ENCODE results near the gene PLA1A.
"Not testable (repeated sequence)": the region's sequence is repeated elsewhere in the genome, so short reads cannot be mapped to it uniquely, and the experiment has no call there.

PLA1A gene

GRCh38 chr3:119580067-119580760, 17.5 kb upstream of the PLA1A start:
- DNase-seq: peak; percentile 30

GRCh38 chr3:119582178-119582577, 15.5 kb upstream of the PLA1A start:
- peak; percentile 26 for DNase-seq

GRCh38 chr3:119585208-119585607, 12.5 kb upstream of the PLA1A start:
- DNase-seq: no peak

- no peak for DNase-seq
Measured at GRCh38 chr3:119585856-119586570, 11.7 kb upstream of the PLA1A start.

- DNase-seq: no peak
Measured at GRCh38 chr3:119586733-119587172, 10.9 kb upstream of the PLA1A start.

- DNase-seq: no peak
Measured at GRCh38 chr3:119588112-119588511, 9.6 kb upstream of the PLA1A start.

- DNase-seq: no peak
Measured at GRCh38 chr3:119589102-119589773, 8.4 kb upstream of the PLA1A start.

- no peak for DNase-seq
Measured at GRCh38 chr3:119590706-119591105, 7.0 kb upstream of the PLA1A start.

- DNase-seq: no peak
Measured at GRCh38 chr3:119592861-119593260, 4.8 kb upstream of the PLA1A start.

GRCh38 chr3:119594066-119594465, 3.6 kb upstream of the PLA1A start:
- DNase-seq: no peak

- not testable (repeated sequence) for DNase-seq
Measured at GRCh38 chr3:119594929-119595328, 2.8 kb upstream of the PLA1A start.

GRCh38 chr3:119595639-119596334, 1.9 kb upstream of the PLA1A start:
- DNase-seq: no peak

GRCh38 chr3:119596398-119596797, 1.3 kb upstream of the PLA1A start:
- no peak for DNase-seq

GRCh38 chr3:119598410-119599098, 869 bp downstream of the PLA1A start:
- no peak for DNase-seq

- DNase-seq: no peak
Measured at GRCh38 chr3:119599558-119600174, 2.0 kb downstream of the PLA1A start.

- peak; percentile 8 for DNase-seq
Measured at GRCh38 chr3:119600732-119601131, 3.0 kb downstream of the PLA1A start.

- no peak for DNase-seq
Measured at GRCh38 chr3:119601154-119601553, 3.5 kb downstream of the PLA1A start.

GRCh38 chr3:119602676-119603075, 5.0 kb downstream of the PLA1A start:
- no peak for DNase-seq

- DNase-seq: no peak
Measured at GRCh38 chr3:119604878-119605277, 7.2 kb downstream of the PLA1A start.

- DNase-seq: no peak
Measured at GRCh38 chr3:119608405-119609000, 10.8 kb downstream of the PLA1A start.

GRCh38 chr3:119609301-119609700, 11.6 kb downstream of the PLA1A start:
- no peak for DNase-seq

- no peak for DNase-seq
Measured at GRCh38 chr3:119611664-119612063, 14.0 kb downstream of the PLA1A start.
